Mesenchymal stem cell (in vitro differentiated cells and primary cell): ENCODE measurements around the gene IFNL2.

Experiments
- DNase-seq: peaks from one replicate; pipeline ENCODE4 v3.0.0-alpha.2; 2013
- H2AFZ ChIP-seq: one replicate; pipeline ENCODE4 v1.6.1; 2013; ENCODE audit warnings: low read depth, mild to moderate bottlenecking, control low read depth, inconsistent platforms, low read length, moderate library complexity
- H2AK5ac ChIP-seq: 2 replicates; pipeline ENCODE4 v1.6.1; 2013; ENCODE audit warnings: low read length, moderate library complexity, mild to moderate bottlenecking, inconsistent platforms; ENCODE audit not compliant: severe bottlenecking
- H2BK120ac ChIP-seq: one replicate; pipeline ENCODE4 v1.6.1; 2013; ENCODE audit warnings: low read depth, mild to moderate bottlenecking, inconsistent platforms, low read length, moderate library complexity
- H2BK12ac ChIP-seq, 2 experiments: one replicate each; pipeline ENCODE4 v1.6.1; 2013; ENCODE audit warnings: inconsistent platforms in 2 of 2, low read length in 2 of 2, mild to moderate bottlenecking in 2 of 2, moderate library complexity in 2 of 2, control low read depth in 1 of 2
- H2BK15ac ChIP-seq: one replicate; pipeline ENCODE4 v1.6.1; 2013; ENCODE audit warnings: mild to moderate bottlenecking, low read depth, inconsistent platforms; ENCODE audit not compliant: poor library complexity, severe bottlenecking
- H2BK5ac ChIP-seq: 2 replicates; pipeline ENCODE4 v1.6.1; 2013; ENCODE audit warnings: low read depth, mild to moderate bottlenecking, low read length, control low read depth, inconsistent platforms; ENCODE audit not compliant: poor library complexity, severe bottlenecking
- H3K14ac ChIP-seq, 2 experiments: one replicate each; pipeline ENCODE4 v1.6.1; 2013; ENCODE audit warnings: inconsistent platforms in 2 of 2, low read length in 2 of 2, control low read depth in 1 of 2, mild to moderate bottlenecking in 1 of 2, moderate library complexity in 1 of 2
- H3K18ac ChIP-seq, 2 experiments: one replicate each; pipeline ENCODE4 v1.6.1; 2013; ENCODE audit warnings: inconsistent platforms in 2 of 2, low read length in 2 of 2, control low read depth in 1 of 2, low read depth in 1 of 2, mild to moderate bottlenecking in 1 of 2
- H3K23ac ChIP-seq, 2 experiments: one replicate each; pipeline ENCODE4 v1.6.1; 2013; ENCODE audit warnings: inconsistent platforms in 2 of 2, low read length in 2 of 2, mild to moderate bottlenecking in 2 of 2, moderate library complexity in 2 of 2, control low read depth in 1 of 2
- H3K27ac ChIP-seq: 2 replicates; pipeline ENCODE4 v1.5.1; 2013; ENCODE audit warnings: mild to moderate bottlenecking, moderate library complexity, low read length, control low read depth, inconsistent platforms; ENCODE audit not compliant: poor library complexity, severe bottlenecking
- H3K27me3 ChIP-seq, 2 experiments: 2 replicates each; pipeline versions ENCODE4 v1.6.1 to v1.7.0; 2013; ENCODE audit warnings: low read length in 2 of 2, mild to moderate bottlenecking in 2 of 2, moderate library complexity in 2 of 2, control low read depth in 1 of 2, inconsistent platforms in 1 of 2; ENCODE audit not compliant: control insufficient read depth in 1 of 2, insufficient read depth in 1 of 2
- H3K36me3 ChIP-seq, 2 experiments: 2 replicates each; pipeline versions ENCODE4 v1.6.1 to v1.7.0; 2013; ENCODE audit warnings: low read length in 2 of 2, control low read depth in 1 of 2, inconsistent platforms in 1 of 2, low read depth in 1 of 2, mild to moderate bottlenecking in 1 of 2; ENCODE audit not compliant: insufficient read depth in 2 of 2, control insufficient read depth in 1 of 2
- H3K4ac ChIP-seq, 2 experiments: one replicate each; pipeline ENCODE4 v1.6.1; 2013; ENCODE audit warnings: inconsistent platforms in 2 of 2, low read length in 2 of 2, mild to moderate bottlenecking in 2 of 2, moderate library complexity in 2 of 2, control low read depth in 1 of 2, low read depth in 1 of 2
- H3K4me1 ChIP-seq: 2 replicates; pipeline ENCODE4 v1.6.1; 2013; ENCODE audit warnings: low read depth, low read length, control low read depth; ENCODE audit not compliant: control insufficient read depth, insufficient read depth
- H3K4me2 ChIP-seq: 2 replicates; pipeline ENCODE4 v1.6.1; 2013; ENCODE audit warnings: low read length, mild to moderate bottlenecking, inconsistent platforms; ENCODE audit not compliant: poor library complexity, severe bottlenecking
- H3K4me3 ChIP-seq, 2 experiments: 2 replicates each; pipeline versions ENCODE4 v1.5.1 to v1.7.0; 2013; ENCODE audit warnings: low read length in 2 of 2, mild to moderate bottlenecking in 2 of 2, control low read depth in 1 of 2, low read depth in 1 of 2; ENCODE audit not compliant: insufficient read depth in 1 of 2
- H3K79me1 ChIP-seq: replicated peaks from 2 replicates; pipeline ENCODE4 v1.6.1; 2013; ENCODE audit warnings: mild to moderate bottlenecking, control low read depth, low read length, inconsistent platforms; ENCODE audit not compliant: poor library complexity, severe bottlenecking
- H3K9ac ChIP-seq: 2 replicates; pipeline ENCODE4 v1.7.0; 2013; ENCODE audit warnings: mild to moderate bottlenecking, low read length, moderate library complexity
- H3K9me3 ChIP-seq: 2 replicates; pipeline ENCODE4 v1.7.0; 2013; ENCODE audit warnings: mild to moderate bottlenecking, low read length; ENCODE audit not compliant: control insufficient read depth
- H4K8ac ChIP-seq: one replicate; pipeline ENCODE4 v1.6.1; 2013; ENCODE audit warnings: inconsistent platforms, mild to moderate bottlenecking, low read length, moderate library complexity
- H4K91ac ChIP-seq: one replicate; pipeline ENCODE4 v1.6.1; 2013; ENCODE audit warnings: mild to moderate bottlenecking, low read length, inconsistent platforms
- WGBS: methylation state at CpG from one replicate; pipeline ENCODE4 v1.1.7; 2013; ENCODE audit warnings: mixed read lengths; 5-methylcytosine and 5-hydroxymethylcytosine counted together

Gene IFNL2

GRCh38 chr19:39301021-39301420, 32.8 kb downstream of the IFNL2 start:
- no peak overlapping the region for H3K4me3 ChIP-seq
- no peak overlapping the region for H3K23ac ChIP-seq
- no peak overlapping the region for H2BK5ac ChIP-seq
- H3K4me2 ChIP-seq = no peak overlapping the region
- H3K9ac ChIP-seq = no peak overlapping the region
- no peak overlapping the region for H4K91ac ChIP-seq
- DNase-seq = no peak
- H2AFZ ChIP-seq = no peak overlapping the region
- H3K27ac ChIP-seq = no peak overlapping the region
- H3K9me3 ChIP-seq = no peaks in the 10 kb centered on the region
- H3K79me1 ChIP-seq = no peaks in the 10 kb centered on the region
- H3K4ac ChIP-seq = no peak overlapping the region
- H3K18ac ChIP-seq = no peak overlapping the region
- 81% methylated on average over 4 of the region's 4 CpGs for WGBS
- peaks cover 1% of the 10 kb centered on the region for H3K4me1 ChIP-seq
- no peak overlapping the region for H2AK5ac ChIP-seq
- no peak overlapping the region for H2BK12ac ChIP-seq
- H3K36me3 ChIP-seq = no peaks in the 10 kb centered on the region
- no peak overlapping the region for H3K14ac ChIP-seq
- no peak overlapping the region for H2BK15ac ChIP-seq
- no peak overlapping the region for H4K8ac ChIP-seq
- H2BK120ac ChIP-seq = no peak overlapping the region
- H3K27me3 ChIP-seq = peaks cover 57 to 65% of the 10 kb centered on the region in 2 experiments

GRCh38 chr19:39301562-39301961, 33.4 kb downstream of the IFNL2 start:
- no peak overlapping the region for H2AK5ac ChIP-seq
- no peak overlapping the region for H2AFZ ChIP-seq
- H3K4me1 ChIP-seq = peaks cover 1% of the 10 kb centered on the region
- H2BK15ac ChIP-seq = no peak overlapping the region
- no peak overlapping the region for H3K23ac ChIP-seq
- H4K91ac ChIP-seq = no peak overlapping the region
- H3K79me1 ChIP-seq = no peaks in the 10 kb centered on the region
- no peaks in the 10 kb centered on the region for H3K36me3 ChIP-seq
- no peak overlapping the region for H3K4ac ChIP-seq
- DNase-seq = no peak
- no peak overlapping the region for H3K9ac ChIP-seq
- H3K9me3 ChIP-seq = no peaks in the 10 kb centered on the region
- H4K8ac ChIP-seq = no peak overlapping the region
- no peak overlapping the region for H3K4me2 ChIP-seq
- H2BK12ac ChIP-seq = no peak overlapping the region
- H2BK5ac ChIP-seq = no peak overlapping the region
- H3K4me3 ChIP-seq = no peak overlapping the region
- peaks cover 57 to 65% of the 10 kb centered on the region in 2 experiments for H3K27me3 ChIP-seq
- no CpG with 5 or more reads among the region's 3 CpGs for WGBS
- H3K18ac ChIP-seq = no peak overlapping the region
- H2BK120ac ChIP-seq = no peak overlapping the region
- peak overlapping the region in 1 of 2 experiments; percentile 36 for H3K14ac ChIP-seq
- no peak overlapping the region for H3K27ac ChIP-seq

GRCh38 chr19:39303373-39304184, 35.4 kb downstream of the IFNL2 start:
- H2BK15ac ChIP-seq = no peak overlapping the region
- no peak overlapping the region for H2BK5ac ChIP-seq
- no peak overlapping the region for H4K91ac ChIP-seq
- H4K8ac ChIP-seq = no peak overlapping the region
- peaks cover 15% of the 10 kb centered on the region for H3K4me1 ChIP-seq
- H3K4ac ChIP-seq = no peak overlapping the region
- H3K27ac ChIP-seq = no peak overlapping the region
- no peak overlapping the region for H2BK120ac ChIP-seq
- no peak overlapping the region for H3K14ac ChIP-seq
- no peak overlapping the region for H2AK5ac ChIP-seq
- no peak overlapping the region for H3K23ac ChIP-seq
- no peak overlapping the region for H3K4me2 ChIP-seq
- H3K36me3 ChIP-seq = no peaks in the 10 kb centered on the region
- WGBS = 62% methylated on average over 9 of the region's 10 CpGs
- H2BK12ac ChIP-seq = no peak overlapping the region
- no peak overlapping the region for H3K18ac ChIP-seq
- H3K9ac ChIP-seq = no peak overlapping the region
- H2AFZ ChIP-seq = no peak overlapping the region
- no peaks in the 10 kb centered on the region for H3K79me1 ChIP-seq
- peaks cover 67 to 76% of the 10 kb centered on the region in 2 experiments for H3K27me3 ChIP-seq
- no peak overlapping the region for H3K4me3 ChIP-seq
- DNase-seq = no peak
- H3K9me3 ChIP-seq = no peaks in the 10 kb centered on the region

- no peak overlapping the region for H3K4ac ChIP-seq
- no peak overlapping the region for H2BK12ac ChIP-seq
- no peak overlapping the region for H3K23ac ChIP-seq
- H3K27me3 ChIP-seq = peaks cover 73 to 80% of the 10 kb centered on the region in 2 experiments
- no peak for DNase-seq
- no peak overlapping the region for H2AK5ac ChIP-seq
- H2BK5ac ChIP-seq = no peak overlapping the region
- H3K14ac ChIP-seq = no peak overlapping the region
- H3K9me3 ChIP-seq = no peaks in the 10 kb centered on the region
- H3K36me3 ChIP-seq = no peaks in the 10 kb centered on the region
- no peak overlapping the region for H4K91ac ChIP-seq
- H3K27ac ChIP-seq = no peak overlapping the region
- no peak overlapping the region for H2AFZ ChIP-seq
- no peak overlapping the region for H3K4me2 ChIP-seq
- no peak overlapping the region for H4K8ac ChIP-seq
- no peak overlapping the region for H2BK120ac ChIP-seq
- H3K4me3 ChIP-seq = no peak overlapping the region
- H3K4me1 ChIP-seq = peaks cover 15% of the 10 kb centered on the region
- H3K9ac ChIP-seq = no peak overlapping the region
- H3K18ac ChIP-seq = no peak overlapping the region
- no peaks in the 10 kb centered on the region for H3K79me1 ChIP-seq
- H2BK15ac ChIP-seq = no peak overlapping the region
These were observed 36.0 kb downstream of the IFNL2 start for GRCh38 chr19:39304185-39304513.
